HL-60/S4 treated with retinoic acid at 250 ng/mL for 4 days and 3 days (cell line): ENCODE results near the gene MALT1.
"Not testable (repeated sequence)": the region's sequence is repeated elsewhere in the genome, so short reads cannot be mapped to it uniquely, and the experiment has no call there.

Source experiments
- in situ Hi-C: fragments of 300-500 bp; cut with MboI; formaldehyde crosslinking; loops from 2 replicates; pipeline ENCODE4 v1.7.0; 2022; ENCODE audit warnings: low sequenced_read_pairs

Gene MALT1

DNA sequence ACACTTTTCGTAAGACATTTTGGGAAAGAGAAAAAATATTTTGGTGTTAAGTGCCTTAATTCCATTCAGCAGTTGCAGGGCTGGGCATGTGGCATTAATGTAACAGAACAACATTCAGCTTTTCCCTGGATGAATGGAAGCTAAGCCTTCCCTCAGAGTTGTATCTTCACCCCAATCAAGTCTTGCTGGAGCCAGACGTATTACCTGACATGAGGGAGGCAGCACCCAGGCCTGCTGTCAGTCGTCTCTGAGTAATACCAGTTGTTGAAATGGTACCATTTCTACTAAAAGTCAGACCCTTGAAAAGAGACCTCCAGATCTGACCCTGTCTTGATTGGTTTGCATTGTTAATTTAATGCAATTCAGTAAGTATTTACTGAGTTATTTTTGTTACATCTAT, 57.5 kb downstream of the MALT1 start:
- in situ Hi-C loops, result no loop called here

DNA sequence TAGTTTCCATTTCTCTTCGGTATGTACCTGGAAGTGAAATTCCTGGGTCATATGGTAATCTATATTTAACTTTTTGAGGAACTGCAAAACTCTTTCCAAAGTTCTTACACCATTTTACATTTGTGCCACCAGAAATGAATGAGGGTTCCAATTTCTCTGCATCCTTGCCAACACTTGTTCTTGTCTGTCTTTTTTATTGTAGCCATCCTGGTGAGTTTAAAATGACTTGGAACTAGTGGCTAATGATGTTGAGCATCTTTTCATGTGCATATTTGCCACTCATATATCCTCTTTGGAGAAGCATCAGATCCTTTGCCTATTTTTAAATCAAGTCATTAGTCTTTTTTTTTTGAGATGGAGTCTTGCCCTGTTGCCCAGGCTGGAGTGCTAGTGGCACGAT, 59.4 kb downstream of the MALT1 start:
- in situ Hi-C loops, result no loop called here

DNA sequence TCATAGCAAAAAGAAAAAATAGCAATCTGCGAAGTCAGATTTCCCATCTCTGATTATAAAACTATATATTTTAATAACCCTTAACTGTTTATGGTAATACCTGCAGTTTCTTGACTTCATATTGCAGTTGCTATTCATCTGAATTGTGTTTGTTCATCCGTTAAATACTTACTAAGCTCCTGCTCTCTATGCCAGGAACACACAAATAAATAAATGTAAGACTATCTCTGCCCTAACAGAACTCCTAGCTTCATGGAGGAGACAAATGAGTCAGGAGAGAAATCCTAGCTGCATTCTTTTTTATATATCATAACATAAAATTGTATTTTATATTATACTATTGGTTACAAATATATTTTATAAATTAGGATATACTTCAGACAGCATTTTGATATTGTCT, 61.2 kb downstream of the MALT1 start:
- in situ Hi-C loops, result no loop called here

DNA sequence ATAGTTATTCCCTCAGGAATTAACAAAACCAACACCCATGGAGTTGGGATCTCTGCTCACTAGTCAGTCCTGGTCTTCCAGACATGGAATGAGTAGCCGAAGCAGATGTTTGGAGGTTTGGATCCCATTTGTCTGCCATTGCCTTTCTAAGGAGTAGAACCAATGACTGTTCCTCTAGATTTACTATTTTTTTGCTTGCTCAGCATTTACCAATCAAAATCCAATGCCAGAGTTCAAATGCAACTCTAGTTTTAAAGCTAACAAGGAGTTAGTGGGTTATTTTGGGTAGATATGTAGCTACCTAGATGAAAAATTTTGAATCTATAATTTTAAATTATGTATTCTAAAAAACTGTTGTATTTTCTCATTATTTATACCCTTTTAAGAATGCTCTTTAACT, 62.6 kb downstream of the MALT1 start:
- in situ Hi-C loops, result no loop called here

DNA sequence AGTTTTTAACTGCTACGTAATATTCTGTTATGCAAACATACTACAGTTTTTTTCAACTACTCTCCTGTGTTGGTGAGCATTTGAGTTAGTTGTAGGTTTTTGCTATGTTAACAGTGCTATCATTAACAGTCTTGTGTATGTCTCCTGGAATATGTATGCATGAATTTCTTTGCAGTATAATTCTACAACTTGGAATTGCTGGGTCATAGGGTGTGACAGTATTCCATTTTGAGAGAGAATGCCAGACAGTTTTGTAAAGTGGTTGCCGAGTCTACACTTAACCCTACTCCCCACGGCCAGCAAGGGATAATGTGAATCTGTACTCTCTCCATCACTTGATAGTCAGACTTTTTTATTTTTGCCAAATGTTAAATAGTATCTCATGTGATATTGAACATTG, 67.1 kb downstream of the MALT1 start:
- in situ Hi-C loops, result no loop called here

DNA sequence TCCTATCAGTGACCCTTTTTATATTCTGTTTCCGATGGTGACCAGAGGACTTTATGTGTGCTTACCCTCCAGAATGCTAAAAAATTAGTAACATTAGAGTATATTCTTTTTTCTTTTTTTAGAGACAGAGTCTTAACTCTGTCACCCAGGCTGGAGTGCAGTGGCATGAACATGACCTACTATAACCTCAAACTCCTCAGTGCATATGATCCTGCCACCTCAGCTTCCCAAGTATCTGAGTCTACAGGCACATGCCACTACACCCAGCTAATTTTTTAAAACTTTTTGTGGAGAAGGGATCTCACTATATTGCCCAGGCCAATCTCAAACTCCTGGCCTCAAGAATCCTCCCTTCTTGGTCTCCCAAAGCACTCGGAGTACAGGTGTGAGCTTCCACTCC, 74.6 kb downstream of the MALT1 start:
- in situ Hi-C loops, result no loop called here

DNA sequence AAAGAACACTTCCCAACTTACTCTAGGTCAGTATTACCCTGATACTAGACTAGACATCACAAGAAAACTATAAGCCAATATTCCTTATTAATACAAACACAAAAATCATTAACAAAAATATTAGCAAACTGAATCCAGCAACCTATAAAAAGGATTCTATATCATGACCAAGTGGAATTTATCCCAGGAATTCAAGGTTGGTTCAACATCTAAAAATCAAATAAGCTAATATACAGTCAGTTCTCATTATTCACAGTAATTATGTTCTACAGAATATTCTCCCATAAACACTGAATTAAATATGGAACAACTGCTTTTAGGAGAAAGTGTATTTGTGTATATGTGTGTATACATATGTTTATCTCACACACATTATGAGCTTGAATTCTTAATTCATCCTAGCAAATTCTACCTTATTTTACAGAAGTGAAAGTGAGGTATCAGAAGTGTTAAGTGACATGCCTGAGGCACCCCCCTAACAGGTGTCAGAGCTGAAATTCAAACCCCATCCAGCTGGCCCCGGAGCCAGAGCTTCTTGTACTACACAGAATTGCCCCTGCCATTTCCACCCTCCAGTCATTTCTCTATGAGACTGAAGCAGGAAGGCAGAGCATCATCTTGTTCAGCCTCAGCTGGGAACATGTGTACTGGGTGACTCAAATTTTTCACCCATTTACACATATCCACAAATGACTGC, 77.8 kb downstream of the MALT1 start:
- in situ Hi-C loops, result no loop called here

DNA sequence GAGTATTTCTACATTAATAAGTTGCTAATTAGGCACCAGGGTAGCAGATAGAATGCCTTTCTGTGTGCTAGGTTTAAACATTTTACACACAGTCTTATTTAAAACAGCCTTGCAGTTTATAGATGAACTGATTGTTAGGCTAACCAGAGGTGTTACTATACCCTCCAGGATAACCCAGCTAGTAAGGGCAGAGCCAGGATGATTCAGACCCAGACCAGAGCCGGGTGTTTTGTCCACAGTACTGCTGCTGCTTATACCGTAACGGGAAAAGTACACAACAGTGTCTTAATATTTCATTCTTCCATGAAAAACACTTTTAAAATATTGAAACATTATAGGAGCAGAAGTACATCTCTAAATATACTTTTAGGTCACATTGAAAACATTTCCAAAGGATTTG, 82.7 kb downstream of the MALT1 start:
- in situ Hi-C loops, result no loop called here

DNA sequence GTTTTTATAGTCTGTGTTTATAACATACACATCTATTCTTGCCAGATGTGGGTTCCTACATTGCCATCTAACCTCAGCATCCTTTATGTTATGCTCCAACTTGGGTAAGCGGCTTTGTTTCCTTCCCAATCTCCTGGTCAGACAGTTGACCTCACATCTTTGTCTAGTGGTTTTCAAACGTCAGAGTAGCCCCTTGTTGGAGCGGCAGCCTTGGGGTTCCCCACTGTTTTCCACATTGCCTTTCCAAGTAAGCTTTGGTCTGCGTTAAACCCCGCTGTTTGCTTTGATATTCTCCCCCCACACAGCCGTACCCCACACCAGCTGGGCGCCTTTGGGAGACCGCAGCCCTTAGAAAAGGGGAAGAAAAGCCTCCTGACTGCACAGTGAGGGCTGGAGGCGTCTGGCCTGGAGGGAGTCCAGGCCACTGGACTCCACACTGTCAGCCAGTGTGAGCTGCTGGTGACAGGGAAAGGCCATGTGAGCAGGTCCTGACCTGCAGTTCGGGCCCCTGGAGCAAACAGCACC, 83.3 kb downstream of the MALT1 start:
- in situ Hi-C loops, result no loop called here

DNA sequence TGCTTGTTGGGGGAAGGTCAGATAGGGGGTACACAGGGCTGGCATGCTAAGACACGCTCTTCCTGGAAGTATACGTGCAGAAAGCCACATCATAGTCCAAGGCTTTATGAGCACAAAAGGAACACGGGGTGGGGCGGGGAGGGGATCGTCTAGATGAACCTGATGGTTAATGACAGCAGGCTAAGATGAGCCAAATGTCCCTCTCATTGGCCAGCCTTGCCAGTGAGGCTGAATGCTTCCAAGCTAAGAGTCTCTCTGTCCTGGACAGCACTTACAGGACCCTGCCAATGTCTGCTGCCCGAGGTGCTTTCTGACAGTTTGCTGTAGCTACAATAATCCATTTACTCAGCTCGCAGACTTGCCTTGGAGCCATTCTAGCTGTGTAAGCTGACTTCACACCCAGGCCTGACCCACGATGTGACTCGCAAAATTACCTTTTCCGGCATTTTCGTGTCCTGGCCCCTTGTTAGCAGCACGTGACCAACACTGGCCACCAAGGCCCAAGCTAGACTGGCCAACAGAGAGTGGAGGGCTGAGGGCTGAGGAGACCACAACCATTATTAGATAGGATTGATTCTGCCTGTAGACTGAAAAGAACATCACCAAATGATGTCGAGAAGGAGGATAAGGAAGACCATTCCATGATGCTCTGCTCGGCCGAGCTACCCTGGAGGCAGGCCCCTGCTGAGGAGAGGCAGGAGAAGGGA, 84.2 kb downstream of the MALT1 start:
- in situ Hi-C loops, result no loop called here

DNA sequence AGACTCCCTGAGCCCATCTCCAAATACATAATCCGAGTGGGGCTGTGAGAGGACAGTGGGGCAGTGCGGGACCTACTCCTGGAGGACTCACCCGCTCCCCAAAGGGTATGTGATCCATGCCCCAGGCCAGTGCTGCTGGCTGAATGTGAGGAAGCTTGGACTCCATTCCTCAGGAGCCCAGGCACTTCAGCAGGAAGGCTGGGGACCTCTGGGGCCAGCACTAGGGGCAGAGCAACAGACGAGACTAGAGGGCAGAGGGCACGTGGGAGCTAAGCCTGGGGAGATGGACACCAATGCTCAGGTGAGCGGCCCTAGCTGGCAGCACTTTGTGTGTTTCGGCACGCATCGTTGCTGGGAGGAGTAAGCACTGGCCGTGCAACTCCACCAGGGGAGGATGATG, 84.9 kb downstream of the MALT1 start:
- in situ Hi-C loops, result no loop called here

DNA sequence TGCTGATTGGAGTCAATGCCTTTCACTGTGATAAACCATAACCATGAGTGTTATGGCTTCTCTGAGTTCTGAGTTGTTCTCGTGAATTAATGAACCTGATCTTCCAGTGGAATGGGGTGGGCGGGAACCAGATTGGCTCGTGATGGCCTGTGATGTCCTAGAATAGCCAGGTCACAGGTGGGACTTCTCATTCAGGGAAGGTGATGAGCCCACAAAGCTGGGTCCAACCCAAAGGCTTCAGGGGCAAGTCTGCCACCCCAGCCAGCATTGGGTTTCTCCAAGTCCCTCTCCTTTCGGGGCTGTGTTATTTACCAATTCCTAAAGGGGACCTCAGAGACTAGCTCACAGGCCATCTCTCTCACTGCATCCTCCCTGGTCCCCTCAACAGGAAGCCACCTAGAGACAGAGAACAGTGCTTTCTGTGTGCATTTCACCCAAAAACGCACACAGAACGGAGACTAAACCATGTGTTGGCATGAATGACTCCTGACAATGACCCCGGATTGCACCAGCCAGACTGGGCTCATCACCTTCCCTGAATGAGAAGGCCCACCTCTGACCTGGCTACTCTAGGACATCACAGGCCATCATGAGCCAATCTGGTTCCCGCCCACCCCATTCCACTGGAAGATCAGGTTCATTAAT, 85.5 kb downstream of the MALT1 start:
- in situ Hi-C loops, result no loop called here

DNA sequence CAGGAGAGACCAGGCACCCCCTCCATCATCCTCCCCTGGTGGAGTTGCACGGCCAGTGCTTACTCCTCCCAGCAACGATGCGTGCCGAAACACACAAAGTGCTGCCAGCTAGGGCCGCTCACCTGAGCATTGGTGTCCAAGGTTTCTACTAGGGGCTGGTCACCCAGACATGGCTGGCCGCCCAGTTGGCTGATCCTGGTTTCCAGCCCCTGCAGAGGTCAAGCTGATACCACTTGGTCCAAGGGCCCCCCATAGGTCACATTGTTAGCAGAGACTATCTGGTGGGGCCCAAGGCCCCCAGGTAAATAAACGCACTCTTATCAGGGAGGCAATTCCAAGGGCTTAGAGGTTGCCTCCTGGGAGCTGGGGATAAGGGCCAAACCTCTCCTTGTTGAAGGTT, 86.1 kb downstream of the MALT1 start:
- in situ Hi-C loops, result not testable (repeated sequence)

DNA sequence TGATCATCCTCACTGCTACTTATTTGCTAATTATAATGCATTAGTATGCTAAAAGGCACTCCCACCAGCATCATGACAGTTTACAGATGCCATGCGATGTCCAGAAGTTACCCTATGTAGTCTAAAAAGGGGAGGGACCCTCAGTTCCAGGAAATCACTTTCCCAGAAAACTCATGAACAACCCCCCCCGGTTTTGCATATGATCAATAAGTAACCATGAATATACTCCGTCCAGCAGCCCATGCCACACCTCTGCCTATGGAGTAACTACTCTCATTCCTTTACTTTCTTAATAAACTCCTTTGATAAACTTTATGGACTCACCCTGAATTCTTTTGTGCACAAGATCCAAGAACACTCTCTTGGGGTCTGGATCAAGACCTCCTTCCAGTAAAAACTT, 86.8 kb downstream of the MALT1 start:
- in situ Hi-C loops, result no loop called here

DNA sequence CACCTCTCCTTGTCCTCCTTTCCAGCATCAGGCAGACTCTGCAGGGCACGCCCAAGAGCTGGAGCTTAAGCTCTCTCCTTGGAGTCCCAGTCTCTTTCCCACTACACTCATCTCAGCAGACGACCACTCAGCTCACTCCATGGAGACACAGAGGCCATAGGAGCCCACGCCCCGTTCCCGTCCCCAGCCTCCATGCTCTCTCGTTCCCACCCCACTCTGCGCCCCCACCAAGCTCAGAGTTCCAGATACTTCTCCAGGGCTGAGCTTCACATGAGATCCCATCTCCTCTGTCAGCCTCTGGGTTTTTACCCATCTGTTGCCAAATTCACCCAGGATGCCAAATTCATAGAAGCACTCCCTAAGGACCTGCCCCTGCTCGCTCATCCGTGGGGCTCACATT, 87.3 kb downstream of the MALT1 start:
- in situ Hi-C loops, result no loop called here

DNA sequence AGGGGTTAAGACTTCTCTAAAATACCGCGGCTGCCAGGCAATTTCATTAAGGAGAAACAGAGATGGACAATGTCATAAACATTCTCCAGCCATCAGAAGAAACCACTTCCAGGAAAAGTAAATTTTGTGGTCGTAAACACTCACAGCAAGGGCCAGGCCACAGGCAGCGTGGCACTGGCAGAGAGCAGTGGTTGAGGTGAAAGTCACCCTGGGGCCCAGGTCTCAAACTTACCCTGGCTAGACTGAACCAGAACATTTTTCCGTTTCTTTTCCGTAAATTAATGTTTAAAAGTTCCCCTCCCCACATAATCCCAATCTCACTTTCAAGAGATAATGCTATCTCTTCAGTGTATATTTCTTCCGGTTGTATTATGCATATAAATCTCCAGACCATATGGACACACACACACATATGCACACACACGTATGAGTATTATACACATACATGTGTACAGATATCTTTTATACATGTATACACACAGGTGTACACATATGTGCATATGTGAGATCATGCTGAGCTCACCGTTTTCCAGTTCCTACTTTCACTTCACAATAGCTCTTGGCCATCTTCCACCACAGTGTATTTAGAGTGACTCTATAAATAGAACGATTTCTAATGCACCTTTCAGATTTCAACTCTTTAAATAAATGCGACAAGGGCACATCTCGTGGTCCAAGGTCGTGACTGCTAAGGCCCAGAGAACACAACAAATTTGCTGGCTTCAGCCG, 90.1 kb downstream of the MALT1 start:
- in situ Hi-C loops, result loop anchor here (10.0 kb wide), 1 partner anchor 227 kb away; no protein-coding TSS in a partner anchor

DNA sequence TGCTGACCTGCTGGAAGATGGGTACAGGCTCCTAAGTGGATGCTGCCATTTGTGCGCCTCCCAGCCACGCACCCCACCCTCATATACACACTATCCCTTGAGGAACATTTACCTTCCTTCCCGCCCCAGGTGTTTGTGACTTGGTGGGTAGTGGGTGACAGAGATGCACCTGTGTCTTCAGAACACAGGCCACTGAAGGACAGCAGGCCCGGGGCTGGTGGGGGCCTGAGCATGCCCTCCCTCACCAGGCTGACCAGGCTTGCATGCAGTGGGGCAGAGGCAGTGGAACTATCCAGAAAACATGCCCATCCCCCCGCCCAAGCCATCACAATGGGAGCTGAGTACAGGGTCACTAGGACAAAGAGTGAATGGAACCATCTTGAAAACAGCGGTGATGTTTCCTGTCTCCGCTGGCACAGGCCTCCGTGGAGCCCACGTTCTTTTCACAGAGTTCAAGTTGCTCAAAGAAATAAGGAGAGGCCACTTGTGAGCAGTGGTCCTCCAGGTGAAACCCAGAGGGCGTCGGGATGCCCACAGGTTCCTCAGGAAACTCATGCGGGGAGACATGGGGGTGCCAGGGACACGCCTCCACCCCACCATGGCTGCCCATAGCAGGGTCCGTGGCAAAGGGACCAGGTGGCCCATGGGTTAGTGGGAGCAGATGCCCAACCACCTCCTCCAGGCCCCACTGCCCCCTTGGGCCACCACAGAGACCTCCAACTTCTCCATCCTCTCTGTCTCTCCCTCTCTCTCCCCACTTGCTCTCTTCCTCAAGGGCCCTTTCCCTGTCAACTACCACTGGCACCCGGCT, 90.9 kb downstream of the MALT1 start:
- in situ Hi-C loops, result loop anchor here (10.0 kb wide), 1 partner anchor 227 kb away; no protein-coding TSS in a partner anchor

DNA sequence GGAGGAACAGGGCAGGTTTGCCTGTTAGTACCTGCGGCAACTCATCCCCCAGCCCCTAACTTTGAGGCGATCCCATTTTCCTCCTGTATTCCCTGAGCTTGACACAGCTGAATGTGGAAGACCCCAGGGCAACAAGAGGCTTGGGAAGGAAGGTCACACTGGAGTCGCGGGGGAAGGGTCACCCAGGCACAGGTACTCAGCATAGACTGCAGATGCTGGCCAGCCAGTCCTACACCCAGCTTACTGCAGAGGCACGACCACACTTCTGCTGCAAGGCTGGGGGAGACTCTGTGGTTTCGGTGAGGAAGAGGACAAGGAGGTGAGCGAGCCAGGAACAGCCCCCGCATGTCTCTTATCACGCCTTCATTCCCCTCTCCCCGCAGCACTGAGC, 91.5 kb downstream of the MALT1 start:
- in situ Hi-C loops, result loop anchor here (10.0 kb wide), 1 partner anchor 228 kb away; no protein-coding TSS in a partner anchor

DNA sequence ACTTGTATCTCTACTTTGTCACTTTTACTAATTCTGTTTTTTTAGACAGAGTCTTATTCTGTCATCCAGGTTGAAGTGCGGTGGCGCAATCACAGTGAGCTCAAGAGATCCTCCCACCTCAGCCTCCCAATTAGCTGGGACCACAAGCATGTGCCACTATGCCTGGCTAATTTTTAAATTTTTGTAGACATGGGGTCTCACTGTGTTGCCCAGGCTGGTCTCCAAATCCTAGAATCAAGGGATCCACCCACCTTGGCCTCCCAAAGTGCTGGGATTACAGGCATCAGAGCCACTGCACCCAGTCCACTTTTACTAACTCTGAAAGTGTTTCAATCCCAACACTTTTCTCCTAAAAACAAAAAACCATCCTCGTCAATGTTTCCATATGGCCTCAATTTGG, 94.9 kb downstream of the MALT1 start:
- in situ Hi-C loops, result loop anchor here (10.0 kb wide), 1 partner anchor 231 kb away; no protein-coding TSS in a partner anchor

DNA sequence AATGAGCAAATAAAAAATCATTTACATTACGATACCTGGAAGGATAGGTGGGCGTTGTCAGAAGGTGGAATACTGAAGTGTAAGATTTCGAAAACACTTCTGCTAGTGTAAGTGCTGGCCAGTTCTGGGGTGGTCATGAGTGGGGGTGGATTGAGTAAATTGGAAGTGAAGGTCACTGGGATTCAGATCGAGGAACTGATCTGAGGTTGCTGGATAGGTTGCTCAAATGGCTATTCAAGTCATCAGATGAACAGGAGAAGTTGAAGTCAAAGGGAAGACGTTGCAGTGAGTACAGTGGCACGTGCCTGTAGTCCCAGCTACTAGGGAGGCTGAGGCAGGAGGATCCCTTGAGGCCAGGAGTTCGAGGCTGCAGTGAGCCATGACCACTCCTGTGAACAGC, 95.7 kb downstream of the MALT1 start:
- in situ Hi-C loops, result loop anchor here (10.0 kb wide), 1 partner anchor 232 kb away; no protein-coding TSS in a partner anchor
